ENCODE data around the gene ZNF581.

DNA sequence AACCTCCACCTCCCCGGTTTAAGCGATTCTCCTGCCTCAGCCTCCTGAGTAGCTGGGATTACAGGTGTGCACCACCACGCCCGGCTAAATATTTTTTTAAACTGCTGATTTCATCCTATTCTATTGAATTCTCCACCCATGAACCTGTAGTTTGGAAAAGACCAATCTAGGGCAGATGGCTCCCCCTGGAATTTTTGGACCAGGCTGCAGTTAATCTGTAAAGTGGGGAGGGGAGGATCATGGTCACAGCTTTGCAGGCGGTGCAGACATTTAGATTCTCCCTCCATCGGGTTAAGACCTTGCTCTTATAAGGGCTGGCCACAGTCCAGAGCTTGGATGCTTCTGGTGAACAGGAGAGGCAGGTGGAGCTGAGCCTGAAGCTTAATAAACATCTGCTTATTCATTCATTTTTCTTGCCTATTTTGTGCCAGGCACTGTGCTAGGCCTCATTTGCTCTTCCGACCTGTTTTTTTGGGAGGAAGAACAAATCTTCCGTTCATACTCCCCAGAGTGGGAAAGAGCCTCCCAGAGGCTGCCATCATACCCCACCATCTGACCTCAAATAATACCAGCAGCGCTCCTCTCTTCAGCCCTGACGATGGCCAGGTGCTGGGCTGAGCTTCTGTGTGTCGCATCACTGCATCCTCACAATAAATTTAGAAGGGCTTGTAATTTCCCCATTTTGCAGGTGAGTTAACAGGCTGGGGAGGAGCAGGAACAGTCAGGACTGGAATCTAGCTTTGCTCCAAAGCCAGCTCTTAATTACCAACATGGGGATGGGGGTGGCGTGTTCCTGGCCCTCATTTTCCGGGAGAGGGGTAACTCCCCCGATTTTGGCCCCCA lies 3.7 kb downstream of the ZNF581 start:
- no peak for TF ChIP-seq POLR2A (IDR thresholded peaks at IDR 0.05)
- TF ChIP-seq, protein P1, sequence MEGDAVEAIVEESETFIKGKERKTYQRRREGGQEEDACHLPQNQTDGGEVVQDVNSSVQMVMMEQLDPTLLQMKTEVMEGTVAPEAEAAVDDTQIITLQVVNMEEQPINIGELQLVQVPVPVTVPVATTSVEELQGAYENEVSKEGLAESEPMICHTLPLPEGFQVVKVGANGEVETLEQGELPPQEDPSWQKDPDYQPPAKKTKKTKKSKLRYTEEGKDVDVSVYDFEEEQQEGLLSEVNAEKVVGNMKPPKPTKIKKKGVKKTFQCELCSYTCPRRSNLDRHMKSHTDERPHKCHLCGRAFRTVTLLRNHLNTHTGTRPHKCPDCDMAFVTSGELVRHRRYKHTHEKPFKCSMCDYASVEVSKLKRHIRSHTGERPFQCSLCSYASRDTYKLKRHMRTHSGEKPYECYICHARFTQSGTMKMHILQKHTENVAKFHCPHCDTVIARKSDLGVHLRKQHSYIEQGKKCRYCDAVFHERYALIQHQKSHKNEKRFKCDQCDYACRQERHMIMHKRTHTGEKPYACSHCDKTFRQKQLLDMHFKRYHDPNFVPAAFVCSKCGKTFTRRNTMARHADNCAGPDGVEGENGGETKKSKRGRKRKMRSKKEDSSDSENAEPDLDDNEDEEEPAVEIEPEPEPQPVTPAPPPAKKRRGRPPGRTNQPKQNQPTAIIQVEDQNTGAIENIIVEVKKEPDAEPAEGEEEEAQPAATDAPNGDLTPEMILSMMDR (IDR thresholded peaks at IDR 0.05 in 4 of 5, conservative IDR thresholded peaks at IDR 0.05 in 1 of 5) = no peak

Measured in gastrocnemius medialis (tissue), 4 donors.